B cell (primary cell): ENCODE measurements around the gene FURIN. TPM values are rescaled to one million over a fixed set of nuclear protein-coding genes. Genes with fewer than 3 reads are reported as not detected.

Source experiments
- ATAC-seq: fragments of 200-7000 bp; cut with Tn5 transposase; one replicate; pipeline ENCODE4 v1.10.0; 2021; ENCODE audit warnings: low read depth, mild to moderate bottlenecking, moderate number of reproducible peaks, moderate library complexity
- CTCF ChIA-PET: fragments of 350-600 bp; sonication (Branson Sonifier 250); formaldehyde crosslinking; loops from one replicate; lab custom pipeline; 2021; ENCODE audit warnings: antibody characterized with exemption, inconsistent platforms; lab: Charles Lee
- POLR2A ChIA-PET: fragments of 350-600 bp; sonication (Branson Sonifier 250); formaldehyde crosslinking; loops from one replicate; lab custom pipeline; 2021; ENCODE audit warnings: antibody characterized with exemption; lab: Charles Lee
- DNase-seq: peaks from one replicate; pipeline ENCODE4 v3.0.0; 2013
- H2AFZ ChIP-seq: 2 replicates; pipeline ENCODE4 v1.6.1; 2012; ENCODE audit warnings: mild to moderate bottlenecking, low read depth, low read length; ENCODE audit not compliant: insufficient read depth, poor library complexity, severe bottlenecking
- H3K27ac ChIP-seq, 2 donors: 1 replicate in 1 of 2; 2 replicates in 1 of 2; pipeline ENCODE4 v1.5.1; 2012 to 2013; ENCODE audit warnings: low read length in 2 of 2, mild to moderate bottlenecking in 2 of 2, moderate library complexity in 1 of 2
- H3K27me3 ChIP-seq, 4 experiments: fragments of 200-600 bp in 1 of 4; sonication (generic) in 1 of 4; replicated peaks in 1 of 4; 1 replicate in 2 of 4; 2 replicates in 2 of 4; pipeline versions ENCODE4 v1.6.1 to v1.7.0; 2013 to 2016; ENCODE audit warnings: low read length in 3 of 4, mild to moderate bottlenecking in 2 of 4, mixed read lengths in 1 of 4, moderate library complexity in 1 of 4; ENCODE audit not compliant: insufficient read depth in 4 of 4, control insufficient read depth in 3 of 4; ENCODE audit errors: control extremely low read depth in 1 of 4
- H3K36me3 ChIP-seq, 2 experiments: replicated peaks in 1 of 2; 1 replicate in 1 of 2; 2 replicates in 1 of 2; pipeline versions ENCODE4 v1.6.1 to v1.7.1; 2013; ENCODE audit warnings: low read length in 1 of 2; ENCODE audit not compliant: insufficient read depth in 2 of 2, control insufficient read depth in 1 of 2; ENCODE audit errors: control extremely low read depth in 1 of 2, extremely low read depth in 1 of 2
- H3K4me1 ChIP-seq, 2 donors: fragments of 200-600 bp in 1 of 2; sonication (generic) in 1 of 2; 1 replicate in 1 of 2; 2 replicates in 1 of 2; pipeline versions ENCODE4 v1.5.1 to v1.6.1; 2013 to 2017; ENCODE audit warnings: low read length in 2 of 2; ENCODE audit not compliant: control insufficient read depth in 2 of 2, insufficient read depth in 2 of 2
- H3K4me2 ChIP-seq: replicated peaks from 2 replicates; pipeline ENCODE3; 2012; ENCODE audit warnings: mild to moderate bottlenecking, low read depth, low read length; ENCODE audit not compliant: poor library complexity, severe bottlenecking
- H3K4me3 ChIP-seq, 5 experiments: fragments of 200-600 bp in 1 of 5; sonication (generic) in 1 of 5; 1 replicate in 3 of 5; 2 replicates in 2 of 5; pipeline versions ENCODE4 v1.5.1 to v1.7.0; 2011 to 2016; ENCODE audit warnings: low read length in 4 of 5, mild to moderate bottlenecking in 4 of 5, low read depth in 2 of 5, control low read depth in 1 of 5, moderate library complexity in 1 of 5; ENCODE audit not compliant: insufficient read depth in 1 of 5; ENCODE audit errors: control extremely low read depth in 1 of 5, extremely low read depth in 1 of 5
- H3K79me2 ChIP-seq: fragments of 200-600 bp; sonication (generic); one replicate; pipeline ENCODE4 v1.6.0; 2016; ENCODE audit warnings: low read length; ENCODE audit not compliant: control insufficient read depth, insufficient read depth
- H3K9ac ChIP-seq: fragments of 200-600 bp; sonication (generic); 2 replicates; pipeline ENCODE4 v1.6.1; 2017; ENCODE audit warnings: mild to moderate bottlenecking, low read length, moderate library complexity
- H3K9me3 ChIP-seq, 3 donors: one replicate each; pipeline versions ENCODE4 v1.6.1 to v1.7.1; 2013; ENCODE audit warnings: low read length in 2 of 3; ENCODE audit not compliant: control insufficient read depth in 2 of 3, insufficient read depth in 1 of 3; ENCODE audit errors: control extremely low read depth in 1 of 3
- H4K20me1 ChIP-seq: 2 replicates; pipeline ENCODE4 v1.6.0; 2012; ENCODE audit warnings: mild to moderate bottlenecking, low read length; ENCODE audit not compliant: insufficient read depth, control insufficient read depth, poor library complexity, severe bottlenecking
- H3K27ac Mint-ChIP-seq: one replicate; pipeline ENCODE4 v1.8.0; 2021; ENCODE audit warnings: mixed read lengths
- H3K27me3 Mint-ChIP-seq: one replicate; pipeline ENCODE4 v1.8.0; 2021; ENCODE audit warnings: mixed read lengths
- H3K4me1 Mint-ChIP-seq: one replicate; pipeline ENCODE4 v1.8.0; 2021; ENCODE audit warnings: mixed read lengths
- H3K4me3 Mint-ChIP-seq: one replicate; pipeline ENCODE4 v1.8.0; 2021; ENCODE audit warnings: mixed read lengths
- H3K9me3 Mint-ChIP-seq: one replicate; pipeline ENCODE4 v1.8.0; 2022; ENCODE audit warnings: mixed read lengths; ENCODE audit not compliant: insufficient read depth
- CTCF ChIP-seq: fragments of 200-600 bp; IDR thresholded peaks from one replicate; pipeline ENCODE4 v1.8.0; 2022; ENCODE audit warnings: antibody characterized with exemption, mild to moderate bottlenecking
- EZH2 ChIP-seq: IDR thresholded peaks from 2 replicates; pipeline ENCODE4 v1.6.1; 2012; ENCODE audit warnings: borderline replicate concordance, low read depth, mild to moderate bottlenecking, moderate library complexity, low read length; ENCODE audit not compliant: insufficient read depth, poor library complexity, severe bottlenecking
- WGBS: methylation state at CpG from one replicate; pipeline ENCODE4 v1.1.5; 2013; ENCODE audit warnings: missing lambda C conversion rate; ENCODE audit not compliant: insufficient coverage; 5-methylcytosine and 5-hydroxymethylcytosine counted together
- intact Hi-C: fragments of 100-400 bp; cut with micrococcal nuclease; formaldehyde crosslinking; loops from one replicate; pipeline ENCODE4 v1.10.0; 2022
- polyA plus RNA-seq: library from polyadenylated mRNA; depleted of rRNA; stranded (reverse); fragments of >200 nt; gene quantifications from 2 replicates; pipeline ENCODE4 v1.2.3, GENCODE V29; 2012
- total RNA-seq, 2 donors: library from RNA; stranded (reverse); fragments of 120-200 nt in 1 of 2; gene quantifications; 1 replicate in 1 of 2; 2 replicates in 1 of 2; pipeline versions ENCODE4 v1.2.3 to v1.2.4, GENCODE V29; 2013 to 2022

FURIN gene
- total and polyA plus RNA-seq, 2 donors (not counting 1 experiment from before 2014, with no cell fraction given), result 31.6 to 66.7 TPM

- H3K27me3 Mint-ChIP-seq, result no peaks in the 10 kb centered on the region
- no peak for TF ChIP-seq EZH2
- TF ChIP-seq CTCF, result no peak
- H3K36me3 ChIP-seq, result peaks cover 0 to 33% of the 10 kb centered on the region in 2 experiments
- peaks cover 13% of the 10 kb centered on the region for H4K20me1 ChIP-seq
- H3K4me2 ChIP-seq, result peak within 1 kb of the TSS; percentile 94
- DNase-seq, result peak; percentile 76
- WGBS, result under 1% methylated on average over 79 of the region's 81 CpGs
- H3K9ac ChIP-seq, result peak within 1 kb of the TSS; percentile 83
- H3K4me3 ChIP-seq, result peak within 1 kb of the TSS; percentile 67 to 74 (median 69)
- peaks cover 3% of the 10 kb centered on the region for H3K79me2 ChIP-seq
- peak within 1 kb of the TSS; percentile 97 for H3K27ac Mint-ChIP-seq
- no peaks in the 10 kb centered on the region for H3K27me3 ChIP-seq
- peak within 1 kb of the TSS; percentile 90 for H2AFZ ChIP-seq
- POLR2A ChIA-PET, result interaction anchor here (0.5 to 3.8 kb wide), 6 partner anchors 18 to 541 kb away, joined by 3 to 66 read pairs (median 4); partner anchors contain the start of genes HDDC3, IQGAP1 and UNC45A
- peak within 1 kb of the TSS; percentile 54 to 72 for H3K27ac ChIP-seq
- CTCF ChIA-PET, result interaction anchor here (0.7 to 14.4 kb wide), 14 partner anchors 17 to 584 kb away, joined by 3 to 260 read pairs (median 4); partner anchors contain the start of genes CRTC3, FES, HDDC3 and UNC45A
- ATAC-seq, result peak; percentile 61
- intact Hi-C loops, result loop anchor here (1.0 to 2.0 kb wide), 2 partner anchors 28 to 308 kb away; no protein-coding TSS in a partner anchor
- H3K9me3 ChIP-seq, result no peaks in the 10 kb centered on the region
- H3K4me1 ChIP-seq, result peaks cover 13 to 20% of the 10 kb centered on the region in 2 donors
- peak within 1 kb of the TSS; percentile 85 for H3K4me3 Mint-ChIP-seq
- peaks cover 24% of the 10 kb centered on the region for H3K4me1 Mint-ChIP-seq
- no peaks in the 10 kb centered on the region for H3K9me3 Mint-ChIP-seq
These were observed 34.7 kb downstream of the FURIN start, which contains the start of gene MAN2A2 for GRCh38 chr15:90902840-90903732. Gene MAN2A2, plus strand, starts transcription at chr15:90903302. Its CDS starts 906 bp downstream, at chr15:90904208.
